GM23248 (cell line): ENCODE data around the gene SGMS1. TPM values are rescaled to one million over a fixed set of nuclear protein-coding genes. Genes with fewer than 3 reads are reported as not detected.
"Not testable (repeated sequence)": the region's sequence is repeated elsewhere in the genome, so short reads cannot be mapped to it uniquely, and the experiment has no call there.

Source experiments
- DNase-seq: peaks from one replicate; pipeline ENCODE4 v3.0.0-alpha.2; 2015
- H2AFZ ChIP-seq: fragments of 200-600 bp; sonication (generic); 2 replicates; pipeline ENCODE4 v1.6.1; 2016; ENCODE audit warnings: antibody characterized with exemption
- H3F3A ChIP-seq: fragments of 200-600 bp; sonication (generic); 2 replicates; pipeline ENCODE4 v1.6.1; 2016; ENCODE audit warnings: mild to moderate bottlenecking, antibody characterized with exemption, mixed run types; ENCODE audit not compliant: insufficient read depth
- H3K27ac ChIP-seq: fragments of 200-600 bp; sonication (generic); 2 replicates; pipeline ENCODE4 v1.5.1; 2016; ENCODE audit warnings: mild to moderate bottlenecking
- H3K27me3 ChIP-seq: fragments of 200-600 bp; sonication (generic); replicated peaks from 2 replicates; pipeline ENCODE4 v1.6.1; 2016; ENCODE audit warnings: mild to moderate bottlenecking; ENCODE audit not compliant: insufficient read depth
- H3K36me3 ChIP-seq: fragments of 200-600 bp; sonication (generic); 2 replicates; pipeline ENCODE4 v1.6.1; 2016; ENCODE audit warnings: low read depth, mild to moderate bottlenecking
- H3K4me1 ChIP-seq: fragments of 200-600 bp; sonication (generic); 2 replicates; pipeline ENCODE4 v1.6.1; 2016; ENCODE audit warnings: mild to moderate bottlenecking; ENCODE audit not compliant: insufficient read depth
- H3K4me2 ChIP-seq: fragments of 200-600 bp; sonication (generic); one replicate; pipeline ENCODE4 v1.6.1; 2016; ENCODE audit warnings: mild to moderate bottlenecking; ENCODE audit not compliant: unreplicated experiment
- H3K4me3 ChIP-seq: fragments of 200-600 bp; sonication (generic); 2 replicates; pipeline ENCODE4 v1.5.1; 2016; ENCODE audit warnings: mild to moderate bottlenecking
- H3K79me2 ChIP-seq: fragments of 200-600 bp; sonication (generic); 2 replicates; pipeline ENCODE4 v1.6.1; 2016; ENCODE audit warnings: mild to moderate bottlenecking; ENCODE audit not compliant: insufficient read depth
- H3K9ac ChIP-seq: fragments of 200-600 bp; sonication (generic); 2 replicates; pipeline ENCODE4 v1.6.1; 2016; ENCODE audit warnings: mild to moderate bottlenecking
- H3K9me2 ChIP-seq: fragments of 200-600 bp; sonication (generic); 2 replicates; pipeline ENCODE4 v1.6.1; 2016; ENCODE audit warnings: mixed run types, mild to moderate bottlenecking, moderate library complexity; ENCODE audit not compliant: insufficient read depth
- H3K9me3 ChIP-seq: fragments of 200-600 bp; sonication (generic); one replicate; pipeline ENCODE4 v1.6.1; 2017; ENCODE audit warnings: low read depth
- H4K20me1 ChIP-seq: fragments of 200-600 bp; sonication (generic); 2 replicates; pipeline ENCODE4 v1.6.0; 2016; ENCODE audit not compliant: insufficient read depth
- EZH2 ChIP-seq: fragments of 200-600 bp; sonication (generic); IDR thresholded peaks from 2 replicates; pipeline ENCODE4 v1.6.1; 2018; ENCODE audit warnings: antibody characterized with exemption, mild to moderate bottlenecking; ENCODE audit not compliant: insufficient read depth, poor library complexity, severe bottlenecking
- EZH2phosphoT487 ChIP-seq: fragments of 200-600 bp; sonication (generic); IDR thresholded peaks from 2 replicates; pipeline ENCODE4 v1.6.1; 2018; ENCODE audit warnings: antibody characterized with exemption, moderate library complexity, mild to moderate bottlenecking, low read depth; ENCODE audit not compliant: insufficient read depth
- WGBS, 2 experiments: methylation state at CpG; one replicate each; pipeline ENCODE4 v1.1.6; 2015 to 2017; ENCODE audit warnings: low lambda C conversion rate in 2 of 2, low coverage in 1 of 2; ENCODE audit errors: missing lambda C conversion rate in 2 of 2; 5-methylcytosine and 5-hydroxymethylcytosine counted together
- in situ Hi-C: fragments of 300-500 bp; cut with MboI; formaldehyde crosslinking; loops from 2 replicates; pipeline ENCODE4 v1.15.0; 2020
- polyA plus RNA-seq: library from polyadenylated mRNA; unstranded; fragments of >200 nt; fragmentation: Nextera tagmentation; extraction: Ambion mirVana; gene quantifications from 2 replicates; pipeline ENCODE4 v1.2.1, GENCODE V29; 2016
- total RNA-seq: library from RNA; depleted of rRNA; stranded (reverse); fragments of >200 nt; shearing (Covaris generic); gene quantifications from 2 replicates; pipeline ENCODE4 v1.2.3, GENCODE V29; 2014

SGMS1 gene
- total and polyA plus RNA-seq, 2 experiments from 2014 or later: 22.7 to 53.6 TPM

GRCh38 chr10:50575477-50576244, 48.1 kb downstream of the SGMS1 start:
- DNase-seq: no peak
- Histone ChIP-seq H3K9me2 (no peaks in the 10 kb centered on the region), H3K27me3 (no peaks in the 10 kb centered on the region), H3K4me1 (peaks cover 19% of the 10 kb centered on the region), H3K4me2 (no peak overlapping the region), H3K79me2 (peaks cover 14% of the 10 kb centered on the region; the same call in 1 of the 2 replicates), H3K9ac (no peak overlapping the region), H3F3A (0 out of 2 replicates have a peak, but pooled peaks cover 7% of the 10 kb centered on the region), H3K9me3 (no peaks in the 10 kb centered on the region), H3K27ac (no peak overlapping the region), H3K4me3 (no peak overlapping the region), H3K36me3 (no peaks in the 10 kb centered on the region), H4K20me1 (no peaks in the 10 kb centered on the region), H2AFZ (no peak overlapping the region)
- in situ Hi-C loops: no loop called here
- 89 to 98% methylated on average over 5 of the region's 5 CpGs for WGBS, 2 experiments
- TF ChIP-seq EZH2: no peak
- TF ChIP-seq EZH2phosphoT487: no peak

GRCh38 chr10:50574931-50575330, 48.8 kb downstream of the SGMS1 start:
- Histone ChIP-seq H2AFZ (no peak overlapping the region), H3K4me2 (no peak overlapping the region), H3F3A (0 out of 2 replicates have a peak, but pooled peaks cover 7% of the 10 kb centered on the region), H3K4me1 (peaks cover 19% of the 10 kb centered on the region), H3K4me3 (no peak overlapping the region), H3K27ac (no peak overlapping the region), H3K36me3 (no peaks in the 10 kb centered on the region), H3K9ac (no peak overlapping the region), H3K9me2 (no peaks in the 10 kb centered on the region), H3K27me3 (no peaks in the 10 kb centered on the region), H3K9me3 (no peaks in the 10 kb centered on the region), H4K20me1 (0 out of 2 replicates have a peak, but pooled peaks cover under 1% of the 10 kb centered on the region), H3K79me2 (peaks cover 14% of the 10 kb centered on the region; the same call in 1 of the 2 replicates)
- in situ Hi-C loops: no loop called here
- WGBS, 2 experiments: 97 to 99% methylated on average over 5 of the region's 5 CpGs
- DNase-seq: no peak
- no peak for TF ChIP-seq EZH2
- no peak for TF ChIP-seq EZH2phosphoT487

- Histone ChIP-seq H3K27ac (no peak overlapping the region), H3K27me3 (no peaks in the 10 kb centered on the region), H3F3A (0 out of 2 replicates have a peak, but pooled peaks cover 7% of the 10 kb centered on the region), H3K9ac (no peak overlapping the region), H4K20me1 (0 out of 2 replicates have a peak, but pooled peaks cover 3% of the 10 kb centered on the region), H2AFZ (no peak overlapping the region), H3K4me2 (no peak overlapping the region), H3K4me1 (peaks cover 19% of the 10 kb centered on the region), H3K4me3 (no peak overlapping the region), H3K9me3 (no peaks in the 10 kb centered on the region), H3K36me3 (no peaks in the 10 kb centered on the region), H3K79me2 (peaks cover 14% of the 10 kb centered on the region; the same call in 1 of the 2 replicates), H3K9me2 (no peaks in the 10 kb centered on the region)
- TF ChIP-seq EZH2 (no peak), EZH2phosphoT487 (no peak)
- in situ Hi-C loops: no loop called here
- no peak for DNase-seq
Observed at GRCh38 chr10:50574305-50574704, 49.5 kb downstream of the SGMS1 start.

- H3K9me2 ChIP-seq: no peaks in the 10 kb centered on the region
- in situ Hi-C loops: no loop called here
- WGBS, 2 experiments: 86 to 87% methylated on average over 2 of the region's 2 CpGs
- no peak for TF ChIP-seq EZH2
- TF ChIP-seq EZH2phosphoT487: no peak
- no peak for DNase-seq
- no peak overlapping the region for H3K27ac ChIP-seq
- H3K36me3 ChIP-seq: 0 out of 2 replicates have a peak, but pooled peaks cover 2% of the 10 kb centered on the region
- H3K4me3 ChIP-seq: no peak overlapping the region
- peaks cover 18% of the 10 kb centered on the region for H3K79me2 ChIP-seq
- 0 out of 2 replicates have a peak, but pooled peaks cover 6% of the 10 kb centered on the region for H3F3A ChIP-seq
- H2AFZ ChIP-seq: no peak overlapping the region
- H3K4me2 ChIP-seq: no peak overlapping the region
- no peaks in the 10 kb centered on the region for H3K9me3 ChIP-seq
- peaks cover 9% of the 10 kb centered on the region for H3K4me1 ChIP-seq
- H4K20me1 ChIP-seq: 0 out of 2 replicates have a peak, but pooled peaks cover 3% of the 10 kb centered on the region
- H3K27me3 ChIP-seq: no peaks in the 10 kb centered on the region
- H3K9ac ChIP-seq: no peak overlapping the region
Observed at GRCh38 chr10:50572017-50572491, 51.7 kb downstream of the SGMS1 start.

GRCh38 chr10:50568750-50569149, 55.0 kb downstream of the SGMS1 start:
- H3K9me3 ChIP-seq, H4K20me1 ChIP-seq, H3K27ac ChIP-seq, H2AFZ ChIP-seq, H3K27me3 ChIP-seq, H3K4me3 ChIP-seq, DNase-seq, H3F3A ChIP-seq, H3K4me2 ChIP-seq, in situ Hi-C loops, H3K9me2 ChIP-seq, H3K9ac ChIP-seq, H3K36me3 ChIP-seq, H3K4me1 ChIP-seq: not testable (repeated sequence)
- peaks cover 16% of the 10 kb centered on the region for H3K79me2 ChIP-seq
- 96 to 97% methylated on average over 4 of the region's 4 CpGs for WGBS, 2 experiments
